Measurements from ENCODE around the gene SORD. TPM values are rescaled to one million over a fixed set of nuclear protein-coding genes. Genes with fewer than 3 reads are reported as not detected.

The SORD gene
- total RNA-seq, 2 donors from 2014 or later = 3.8 to 12.7 TPM

- Mint-ChIP-seq H3K9me3 (no peaks in the 10 kb centered on the region), H3K27me3 (peaks cover 54 to 63% of the 10 kb centered on the region in 2 donors), H3K27ac (no peak overlapping the region), H3K36me3 (peaks cover 5% of the 10 kb centered on the region), H3K4me1 (ENCODE audit: low read depth in 2 of 2) (peaks cover 19 to 20% of the 10 kb centered on the region in 2 donors), H3K4me3 (peak overlapping the region; percentile 38)
- ATAC-seq (no peak), DNase-seq (ENCODE audit: low spot score) (no peak)
Observed at GRCh38 chr15:45115312-45115820, 92.4 kb downstream of the SORD start.

- no peak for DNase-seq (ENCODE audit: low spot score)
- Mint-ChIP-seq H3K27ac (no peak overlapping the region), H3K4me3 (no peak overlapping the region), H3K36me3 (peaks cover 5% of the 10 kb centered on the region), H3K4me1 (ENCODE audit: low read depth in 2 of 2) (peaks cover 19 to 20% of the 10 kb centered on the region in 2 donors), H3K9me3 (no peaks in the 10 kb centered on the region), H3K27me3 (peaks cover 51 to 63% of the 10 kb centered on the region in 2 donors)
- ATAC-seq = no peak
Observed at GRCh38 chr15:45116006-45116481, 93.0 kb downstream of the SORD start.

GRCh38 chr15:45116482-45117307, 93.7 kb downstream of the SORD start:
- DNase-seq (ENCODE audit: low spot score) (no peak), ATAC-seq (no peak)
- Mint-ChIP-seq H3K36me3 (peaks cover 5% of the 10 kb centered on the region), H3K4me3 (peak overlapping the region; percentile 63), H3K27ac (no peak overlapping the region), H3K9me3 (no peaks in the 10 kb centered on the region), H3K27me3 (peaks cover 51 to 62% of the 10 kb centered on the region in 2 donors), H3K4me1 (ENCODE audit: low read depth in 2 of 2) (peaks cover 19 to 20% of the 10 kb centered on the region in 2 donors)

GRCh38 chr15:45117308-45118130, 94.5 kb downstream of the SORD start:
- H3K9me3 Mint-ChIP-seq = no peaks in the 10 kb centered on the region
- H3K27me3 Mint-ChIP-seq = peaks cover 47 to 55% of the 10 kb centered on the region in 2 donors
- peaks cover 16 to 20% of the 10 kb centered on the region in 2 donors for H3K4me1 Mint-ChIP-seq (ENCODE audit: low read depth in 2 of 2)
- H3K4me3 Mint-ChIP-seq = peak overlapping the region; percentile 63
- DNase-seq (ENCODE audit: low spot score) (no peak), ATAC-seq (peak; percentile 1 to 40)
- no peak overlapping the region for H3K27ac Mint-ChIP-seq
- H3K36me3 Mint-ChIP-seq = peaks cover 5% of the 10 kb centered on the region

- Mint-ChIP-seq H3K27me3 (peaks cover 47 to 54% of the 10 kb centered on the region in 2 donors), H3K4me3 (peak overlapping the region; percentile 63), H3K4me1 (ENCODE audit: low read depth in 2 of 2) (peaks cover 16 to 20% of the 10 kb centered on the region in 2 donors), H3K27ac (no peak overlapping the region), H3K36me3 (peaks cover 5% of the 10 kb centered on the region), H3K9me3 (no peaks in the 10 kb centered on the region)
- DNase-seq (ENCODE audit: low spot score) = peak; percentile 80
- ATAC-seq = peak; percentile 89 to 93
Observed at GRCh38 chr15:45118131-45118588, 95.2 kb downstream of the SORD start.

GRCh38 chr15:45118996-45119395, 96.0 kb downstream of the SORD start:
- DNase-seq (ENCODE audit: low spot score) = no peak
- no peak overlapping the region for H3K27ac Mint-ChIP-seq
- H3K4me3 Mint-ChIP-seq = no peak overlapping the region

GRCh38 chr15:45120081-45120972, 97.3 kb downstream of the SORD start:
- peaks cover 15 to 16% of the 10 kb centered on the region in 2 donors for H3K4me1 Mint-ChIP-seq (ENCODE audit: low read depth in 2 of 2)
- no peak overlapping the region for H3K27ac Mint-ChIP-seq
- ATAC-seq (no peak), DNase-seq (ENCODE audit: low spot score) (no peak)
- peaks cover 40 to 43% of the 10 kb centered on the region in 2 donors for H3K27me3 Mint-ChIP-seq
- no peaks in the 10 kb centered on the region for H3K9me3 Mint-ChIP-seq
- H3K4me3 Mint-ChIP-seq = no peak overlapping the region
- no peaks in the 10 kb centered on the region for H3K36me3 Mint-ChIP-seq

More at GRCh38 chr15:45118996-45119395, 96.0 kb downstream of the SORD start:
- ATAC-seq = no peak
- Mint-ChIP-seq H3K27me3 (peaks cover 46% of the 10 kb centered on the region in 2 donors), H3K9me3 (no peaks in the 10 kb centered on the region), H3K4me1 (ENCODE audit: low read depth in 2 of 2) (peaks cover 16 to 18% of the 10 kb centered on the region in 2 donors), H3K36me3 (peaks cover 2% of the 10 kb centered on the region)

- Mint-ChIP-seq H3K27me3 (peaks cover 40 to 44% of the 10 kb centered on the region in 2 donors), H3K36me3 (no peaks in the 10 kb centered on the region), H3K27ac (no peak overlapping the region), H3K4me1 (ENCODE audit: low read depth in 2 of 2) (peaks cover 15 to 16% of the 10 kb centered on the region in 2 donors), H3K4me3 (no peak overlapping the region), H3K9me3 (no peaks in the 10 kb centered on the region)
- ATAC-seq (no peak), DNase-seq (ENCODE audit: low spot score) (no peak)
Observed at GRCh38 chr15:45121020-45121419, 98.0 kb downstream of the SORD start.

- Mint-ChIP-seq H3K36me3 (no peaks in the 10 kb centered on the region), H3K4me1 (ENCODE audit: low read depth in 2 of 2) (peaks cover 13 to 15% of the 10 kb centered on the region in 2 donors), H3K27ac (no peak overlapping the region), H3K27me3 (peaks cover 45 to 47% of the 10 kb centered on the region in 2 donors), H3K4me3 (no peak overlapping the region), H3K9me3 (no peaks in the 10 kb centered on the region)
- no peak for ATAC-seq
- no peak for DNase-seq (ENCODE audit: low spot score)
Observed at GRCh38 chr15:45121706-45122417, 98.9 kb downstream of the SORD start.

- H3K27me3 Mint-ChIP-seq = peaks cover 41 to 44% of the 10 kb centered on the region in 2 donors
- DNase-seq (ENCODE audit: low spot score) = no peak
- H3K9me3 Mint-ChIP-seq = no peaks in the 10 kb centered on the region
- H3K4me3 Mint-ChIP-seq = no peak overlapping the region
- peaks cover 7 to 8% of the 10 kb centered on the region in 2 donors for H3K4me1 Mint-ChIP-seq (ENCODE audit: low read depth in 2 of 2)
- no peak for ATAC-seq
- H3K27ac Mint-ChIP-seq = no peak overlapping the region
- no peaks in the 10 kb centered on the region for H3K36me3 Mint-ChIP-seq
Observed at GRCh38 chr15:45122719-45123118, 99.7 kb downstream of the SORD start.

GRCh38 chr15:45123397-45123796, 100.4 kb downstream of the SORD start:
- no peak overlapping the region for H3K27ac Mint-ChIP-seq
- no peaks in the 10 kb centered on the region for H3K36me3 Mint-ChIP-seq
- no peak overlapping the region for H3K4me3 Mint-ChIP-seq
- H3K4me1 Mint-ChIP-seq (ENCODE audit: low read depth in 2 of 2) = peaks cover under 1 to 2% of the 10 kb centered on the region in 2 donors
- no peak for ATAC-seq
- no peak for DNase-seq (ENCODE audit: low spot score)
- no peaks in the 10 kb centered on the region for H3K9me3 Mint-ChIP-seq
- H3K27me3 Mint-ChIP-seq = peaks cover 41 to 44% of the 10 kb centered on the region in 2 donors

GRCh38 chr15:45126535-45127158, 103.7 kb downstream of the SORD start:
- Mint-ChIP-seq H3K27me3 (peaks cover 40 to 44% of the 10 kb centered on the region in 2 donors), H3K4me3 (no peak overlapping the region), H3K9me3 (no peaks in the 10 kb centered on the region), H3K36me3 (no peaks in the 10 kb centered on the region), H3K4me1 (ENCODE audit: low read depth in 2 of 2) (peaks cover 0 to 5% of the 10 kb centered on the region in 2 donors), H3K27ac (no peak overlapping the region)
- ATAC-seq (no peak), DNase-seq (ENCODE audit: low spot score) (no peak)
